Endothelial cell (in vitro differentiated cells): ENCODE data around the gene PARD3B. TPM values are rescaled to one million over a fixed set of nuclear protein-coding genes. Genes with fewer than 3 reads are reported as not detected.

Experiments used
- DNase-seq: peaks from one replicate; pipeline ENCODE4 v3.0.0; 2021; ENCODE audit warnings: low spot score
- H3K27ac Mint-ChIP-seq: one replicate; pipeline ENCODE4 v1.8.0; 2021; ENCODE audit warnings: mixed read lengths, inconsistent platforms; ENCODE audit not compliant: unreplicated experiment
- H3K27me3 Mint-ChIP-seq: one replicate; pipeline ENCODE4 v1.8.0; 2021; ENCODE audit warnings: mild to moderate bottlenecking, moderate library complexity, mixed read lengths, inconsistent platforms; ENCODE audit not compliant: unreplicated experiment
- H3K36me3 Mint-ChIP-seq: one replicate; pipeline ENCODE4 v1.8.0; 2021; ENCODE audit warnings: mild to moderate bottlenecking, low read depth, mixed read lengths, inconsistent platforms; ENCODE audit not compliant: unreplicated experiment
- H3K4me1 Mint-ChIP-seq: one replicate; pipeline ENCODE4 v1.8.0; 2021; ENCODE audit warnings: mild to moderate bottlenecking, mixed read lengths, inconsistent platforms; ENCODE audit not compliant: unreplicated experiment
- H3K4me3 Mint-ChIP-seq: one replicate; pipeline ENCODE4 v1.8.0; 2021; ENCODE audit warnings: mild to moderate bottlenecking, mixed read lengths, inconsistent platforms; ENCODE audit not compliant: unreplicated experiment
- H3K9me3 Mint-ChIP-seq: one replicate; pipeline ENCODE4 v1.8.0; 2021; ENCODE audit warnings: mixed read lengths, inconsistent platforms; ENCODE audit not compliant: unreplicated experiment
- total RNA-seq: library from RNA; stranded (reverse); fragmentation: NEBNext Ultra II Directional; extraction: Animal tissue kit (Norgen Biotek cat#: 25700); gene quantifications from one replicate; pipeline ENCODE4 v1.2.1, GENCODE V29; 2021; ENCODE audit not compliant: unreplicated experiment
- TF ChIP-seq, protein P1 (sequence below): fragments of 200-600 bp; sonication (generic); IDR thresholded peaks from one replicate; pipeline ENCODE4 v1.5.0; 2021; ENCODE audit warnings: antibody characterized with exemption; ENCODE audit not compliant: unreplicated experiment

PARD3B gene
- total RNA-seq, 1 donor from 2014 or later = 17.4 TPM

DNA sequence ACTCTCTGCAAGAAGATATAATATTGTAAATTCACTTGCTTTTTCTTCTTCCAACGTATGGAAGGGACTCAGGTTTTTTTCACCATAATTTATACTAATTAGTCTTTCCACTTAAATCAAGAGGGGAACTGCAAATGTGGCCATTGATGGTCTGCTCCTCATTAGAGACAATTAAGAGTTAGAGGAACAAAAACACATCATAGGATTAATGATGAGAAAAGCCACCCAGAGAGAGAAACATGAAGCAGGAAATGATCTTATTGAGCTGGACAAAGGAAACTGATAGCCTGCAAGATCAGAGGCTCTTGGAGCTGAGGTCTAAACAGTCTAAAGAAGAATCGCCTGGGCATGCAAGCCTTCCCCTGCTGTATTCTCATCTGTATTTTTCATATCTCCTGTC is 985.8 kb downstream of the PARD3B start:
- DNase-seq = no peak
- peaks cover 26% of the 10 kb centered on the region for H3K4me1 Mint-ChIP-seq
- TF ChIP-seq, protein P1, sequence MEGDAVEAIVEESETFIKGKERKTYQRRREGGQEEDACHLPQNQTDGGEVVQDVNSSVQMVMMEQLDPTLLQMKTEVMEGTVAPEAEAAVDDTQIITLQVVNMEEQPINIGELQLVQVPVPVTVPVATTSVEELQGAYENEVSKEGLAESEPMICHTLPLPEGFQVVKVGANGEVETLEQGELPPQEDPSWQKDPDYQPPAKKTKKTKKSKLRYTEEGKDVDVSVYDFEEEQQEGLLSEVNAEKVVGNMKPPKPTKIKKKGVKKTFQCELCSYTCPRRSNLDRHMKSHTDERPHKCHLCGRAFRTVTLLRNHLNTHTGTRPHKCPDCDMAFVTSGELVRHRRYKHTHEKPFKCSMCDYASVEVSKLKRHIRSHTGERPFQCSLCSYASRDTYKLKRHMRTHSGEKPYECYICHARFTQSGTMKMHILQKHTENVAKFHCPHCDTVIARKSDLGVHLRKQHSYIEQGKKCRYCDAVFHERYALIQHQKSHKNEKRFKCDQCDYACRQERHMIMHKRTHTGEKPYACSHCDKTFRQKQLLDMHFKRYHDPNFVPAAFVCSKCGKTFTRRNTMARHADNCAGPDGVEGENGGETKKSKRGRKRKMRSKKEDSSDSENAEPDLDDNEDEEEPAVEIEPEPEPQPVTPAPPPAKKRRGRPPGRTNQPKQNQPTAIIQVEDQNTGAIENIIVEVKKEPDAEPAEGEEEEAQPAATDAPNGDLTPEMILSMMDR = no peak
- no peak overlapping the region for H3K27ac Mint-ChIP-seq
- H3K36me3 Mint-ChIP-seq = no peaks in the 10 kb centered on the region
- no peak overlapping the region for H3K4me3 Mint-ChIP-seq
- peaks cover under 1% of the 10 kb centered on the region for H3K27me3 Mint-ChIP-seq
- H3K9me3 Mint-ChIP-seq = no peaks in the 10 kb centered on the region

DNA sequence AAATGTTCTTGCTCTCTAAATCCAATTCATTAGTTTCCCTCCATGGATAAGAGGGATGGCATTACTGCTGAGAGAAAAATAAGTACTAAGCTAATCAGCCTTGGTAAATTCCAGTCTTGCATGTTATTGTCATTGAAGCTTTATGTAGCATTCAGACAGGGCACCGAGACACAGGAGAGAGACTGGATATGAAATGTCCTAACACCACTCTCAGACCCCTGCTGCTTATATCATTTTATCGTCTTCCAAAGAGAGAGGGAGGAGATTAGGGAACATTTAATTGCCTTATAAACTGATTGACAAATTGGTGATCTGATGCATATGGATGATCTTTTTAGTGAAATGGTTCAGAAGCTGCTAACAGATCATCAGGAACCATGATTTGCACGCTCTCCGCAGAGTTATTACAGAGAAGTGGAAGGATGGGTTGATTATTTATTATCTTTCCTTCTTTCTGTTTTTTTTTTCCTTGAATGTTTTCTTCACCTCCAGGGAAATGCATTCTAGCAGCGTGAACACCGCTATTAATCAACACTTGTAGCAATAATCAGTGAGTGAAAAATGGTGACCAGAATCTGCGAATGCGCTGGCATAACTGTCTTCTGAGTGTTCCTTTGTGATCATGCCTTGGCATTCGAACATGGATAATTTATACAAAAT is 986.3 kb downstream of the PARD3B start:
- Mint-ChIP-seq H3K36me3 (no peaks in the 10 kb centered on the region), H3K27ac (no peak overlapping the region), H3K9me3 (no peaks in the 10 kb centered on the region), H3K4me1 (peaks cover 26% of the 10 kb centered on the region), H3K4me3 (no peak overlapping the region), H3K27me3 (peaks cover 1% of the 10 kb centered on the region)
- TF ChIP-seq, protein P1 = no peak
- no peak for DNase-seq

DNA sequence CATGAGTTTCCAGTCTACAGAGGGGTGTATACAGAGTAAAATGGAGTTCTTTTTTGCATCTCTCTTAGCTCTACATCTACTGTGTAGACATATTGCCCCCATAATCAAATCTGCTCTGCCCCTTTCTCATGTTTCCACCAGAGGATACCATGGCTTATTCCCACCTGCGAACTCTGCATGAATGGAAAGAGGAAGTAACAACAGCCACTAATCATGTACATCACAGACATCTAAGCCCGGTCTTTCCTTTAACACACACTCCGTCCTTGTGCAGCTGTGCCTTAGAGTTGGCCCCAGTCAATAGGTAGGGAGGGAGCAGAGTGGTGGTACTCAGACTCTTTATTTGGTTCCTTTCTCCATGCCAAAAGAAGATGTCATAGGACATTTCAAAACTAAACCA is 989.7 kb downstream of the PARD3B start:
- no peak overlapping the region for H3K27ac Mint-ChIP-seq
- TF ChIP-seq, protein P1 = no peak
- H3K9me3 Mint-ChIP-seq = no peaks in the 10 kb centered on the region
- peaks cover 1% of the 10 kb centered on the region for H3K27me3 Mint-ChIP-seq
- H3K4me1 Mint-ChIP-seq = peaks cover 25% of the 10 kb centered on the region
- DNase-seq = no peak
- no peak overlapping the region for H3K4me3 Mint-ChIP-seq
- no peaks in the 10 kb centered on the region for H3K36me3 Mint-ChIP-seq

DNA sequence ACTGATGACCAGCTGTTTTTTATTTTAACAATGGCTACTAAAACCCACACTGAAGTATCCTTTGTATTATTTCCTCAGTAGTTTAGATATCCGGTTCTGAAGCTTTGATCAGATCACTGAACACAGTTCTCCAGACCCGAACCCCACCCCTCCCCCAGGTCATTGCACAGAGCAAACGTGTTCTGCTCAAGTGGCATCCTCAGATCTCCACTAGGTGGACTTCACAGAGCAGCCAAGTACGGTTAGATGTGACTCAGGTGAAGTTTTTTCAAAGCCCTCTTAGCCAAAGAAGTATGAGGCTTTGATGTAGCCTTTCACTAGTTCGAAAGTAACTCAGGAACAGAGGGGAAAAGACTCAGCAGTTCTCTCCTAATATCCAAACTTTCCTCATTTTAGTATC is 994.3 kb downstream of the PARD3B start:
- DNase-seq = no peak
- no peak overlapping the region for H3K27ac Mint-ChIP-seq
- H3K27me3 Mint-ChIP-seq = peaks cover 1% of the 10 kb centered on the region
- peaks cover 14% of the 10 kb centered on the region for H3K4me1 Mint-ChIP-seq
- H3K4me3 Mint-ChIP-seq = no peak overlapping the region
- H3K9me3 Mint-ChIP-seq = no peaks in the 10 kb centered on the region
- H3K36me3 Mint-ChIP-seq = no peaks in the 10 kb centered on the region
- TF ChIP-seq, protein P1 = no peak

DNA sequence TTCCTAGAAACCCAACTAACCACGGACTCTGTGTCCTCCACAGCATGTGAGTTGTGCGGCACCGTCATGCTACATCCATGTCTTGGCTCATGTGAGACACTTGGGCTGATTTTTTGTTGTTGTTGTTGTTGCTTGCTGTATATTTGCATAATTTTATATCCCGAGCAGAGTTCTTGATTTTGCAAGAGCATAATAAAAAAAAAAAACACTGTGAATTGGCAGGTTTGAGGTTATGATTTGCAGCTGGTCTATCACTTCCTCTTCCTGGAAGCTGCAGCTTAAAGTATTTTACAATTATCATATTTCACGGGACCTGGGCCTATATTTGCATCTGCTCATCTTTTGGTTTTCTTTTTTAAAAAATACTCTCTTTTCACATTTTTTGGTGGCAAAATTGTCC is 994.8 kb downstream of the PARD3B start:
- no peaks in the 10 kb centered on the region for H3K36me3 Mint-ChIP-seq
- TF ChIP-seq, protein P1 = no peak
- H3K27me3 Mint-ChIP-seq = peaks cover 1% of the 10 kb centered on the region
- H3K27ac Mint-ChIP-seq = no peak overlapping the region
- no peaks in the 10 kb centered on the region for H3K9me3 Mint-ChIP-seq
- no peak for DNase-seq
- no peak overlapping the region for H3K4me3 Mint-ChIP-seq
- peaks cover 12% of the 10 kb centered on the region for H3K4me1 Mint-ChIP-seq
